ENCODE data around the gene CLNK. TPM values are rescaled to one million over a fixed set of nuclear protein-coding genes. Genes with fewer than 3 reads are reported as not detected.
A peak's percentile ranks its signal among the peaks of the same experiment; 100 is the strongest.

Gene CLNK
- polyA plus RNA-seq, 3 donors = not detected

GRCh38 chr4:10554694-10555093 lies 129.9 kb downstream of the CLNK start:
- no peaks in the 10 kb centered on the region for H3K79me2 ChIP-seq (ENCODE audit: insufficient read depth, low read length)
- H3K27me3 ChIP-seq (ENCODE audit: control insufficient read depth in 2 of 2, insufficient read depth in 2 of 2, low read length in 2 of 2) = no peaks in the 10 kb centered on the region
- no peak overlapping the region for H2AFZ ChIP-seq (ENCODE audit: insufficient read depth, low read depth, low read length, poor library complexity, severe bottlenecking)
- TF ChIP-seq CTCF (IDR thresholded peaks at IDR 0.05) = peak; percentile 84
- H3K9ac ChIP-seq (ENCODE audit: insufficient read depth, low read length, poor library complexity, severe bottlenecking) = no peak overlapping the region
- H3K9me3 ChIP-seq (replicated peaks in 1 of 2; ENCODE audit: control insufficient read depth in 1 of 2, insufficient read depth in 1 of 2, low read length in 2 of 2) = no peaks in the 10 kb centered on the region
- peaks cover 30% of the 10 kb centered on the region for H3K4me1 Mint-ChIP-seq
- H3K27me3 Mint-ChIP-seq (ENCODE audit: low read depth in 3 of 3) = no peaks in the 10 kb centered on the region
- intact Hi-C loops (cut with micrococcal nuclease) = loop anchor here in 1 of 2 donors (10.0 kb wide), 1 partner anchor 870 kb away; the partner anchor contains the start of gene HS3ST1
- no peak overlapping the region for H3K4me3 ChIP-seq (replicated peaks in 1 of 3; ENCODE audit: low read depth in 2 of 3, low read length in 3 of 3)
- peaks cover 15 to 16% of the 10 kb centered on the region in 2 donors for H3K4me1 ChIP-seq (ENCODE audit: control insufficient read depth in 1 of 2, insufficient read depth in 2 of 2, low read length in 2 of 2)
- WGBS (ENCODE audit: insufficient coverage) = no CpG with 5 or more reads among the region's 6 CpGs
- H3K9me3 Mint-ChIP-seq = no peaks in the 10 kb centered on the region
- DNase-seq = peak; percentile 35 to 62 (median 47)
- H3K27ac ChIP-seq (ENCODE audit: low read depth in 1 of 2, low read length in 2 of 2) = no peak overlapping the region
- H3K36me3 Mint-ChIP-seq = no peaks in the 10 kb centered on the region
- no peak overlapping the region for H3K4me2 ChIP-seq (replicated peaks; ENCODE audit: extremely low read depth, low read length, poor library complexity, severe bottlenecking)
- no peaks in the 10 kb centered on the region for H3K36me3 ChIP-seq (replicated peaks in 1 of 2; ENCODE audit: control insufficient read depth in 1 of 2, insufficient read depth in 2 of 2, low read length in 2 of 2)
- peak overlapping the region in 1 of 7 donors; percentile 73 for H3K27ac Mint-ChIP-seq
- no peaks in the 10 kb centered on the region for H4K20me1 ChIP-seq (ENCODE audit: insufficient read depth, low read length)
- H3K4me3 Mint-ChIP-seq = no peak overlapping the region

- no peaks in the 10 kb centered on the region for H3K27me3 ChIP-seq (ENCODE audit: control insufficient read depth in 2 of 2, insufficient read depth in 2 of 2, low read length in 2 of 2)
- Mint-ChIP-seq H3K4me3 (no peak overlapping the region), H3K27me3 (ENCODE audit: low read depth in 3 of 3) (no peaks in the 10 kb centered on the region), H3K36me3 (no peaks in the 10 kb centered on the region), H3K9me3 (no peaks in the 10 kb centered on the region), H3K27ac (peak overlapping the region in 4 of 7 donors; percentile 7 to 73 (median 54)), H3K4me1 (peaks cover 30% of the 10 kb centered on the region)
- intact Hi-C loops (cut with micrococcal nuclease) = loop anchor here in 1 of 2 donors (10.0 kb wide), 1 partner anchor 871 kb away; the partner anchor contains the start of gene HS3ST1
- no peak overlapping the region for H2AFZ ChIP-seq (ENCODE audit: insufficient read depth, low read depth, low read length, poor library complexity, severe bottlenecking)
- no peaks in the 10 kb centered on the region for H3K36me3 ChIP-seq (replicated peaks in 1 of 2; ENCODE audit: control insufficient read depth in 1 of 2, insufficient read depth in 2 of 2, low read length in 2 of 2)
- H4K20me1 ChIP-seq (ENCODE audit: insufficient read depth, low read length) = no peaks in the 10 kb centered on the region
- no peak overlapping the region for H3K4me3 ChIP-seq (replicated peaks in 1 of 3; ENCODE audit: low read depth in 2 of 3, low read length in 3 of 3)
- H3K9me3 ChIP-seq (replicated peaks in 1 of 2; ENCODE audit: control insufficient read depth in 1 of 2, insufficient read depth in 1 of 2, low read length in 2 of 2) = no peaks in the 10 kb centered on the region
- no CpG with 5 or more reads among the region's 2 CpGs for WGBS (ENCODE audit: insufficient coverage)
- H3K9ac ChIP-seq (ENCODE audit: insufficient read depth, low read length, poor library complexity, severe bottlenecking) = no peak overlapping the region
- peak overlapping the region in 1 of 2 donors; percentile 23 for H3K27ac ChIP-seq (ENCODE audit: low read depth in 1 of 2, low read length in 2 of 2)
- TF ChIP-seq CTCF (IDR thresholded peaks at IDR 0.05) = no peak
- DNase-seq = peak in 2 of 3 donors; percentile 5 to 27
- H3K4me1 ChIP-seq (ENCODE audit: control insufficient read depth in 1 of 2, insufficient read depth in 2 of 2, low read length in 2 of 2) = peaks cover 15 to 16% of the 10 kb centered on the region in 2 donors
- H3K4me2 ChIP-seq (replicated peaks; ENCODE audit: extremely low read depth, low read length, poor library complexity, severe bottlenecking) = no peak overlapping the region
- no peaks in the 10 kb centered on the region for H3K79me2 ChIP-seq (ENCODE audit: insufficient read depth, low read length)
These were observed 130.4 kb downstream of the CLNK start for GRCh38 chr4:10554121-10554520.
